A673 (cell line): ENCODE measurements around the gene HMGB1.

Source experiments
- CTCF ChIP-seq: fragments of 300-800, 200-600 bp; sonication (generic); conservative IDR thresholded peaks from 2 replicates; pipeline ENCODE4 v1.5.1; 2017; ENCODE audit warnings: low read depth, mild to moderate bottlenecking, antibody characterized with exemption, low read length, moderate library complexity, mixed read lengths
- EZH2 ChIP-seq: fragments of 200-600 bp; sonication (generic); IDR thresholded peaks from 2 replicates; pipeline ENCODE4 v1.6.1; 2017; ENCODE audit warnings: borderline replicate concordance, low read depth, mild to moderate bottlenecking, mixed read lengths, antibody characterized with exemption, low read length; ENCODE audit not compliant: poor library complexity, severe bottlenecking

- TF ChIP-seq CTCF (no peak), EZH2 (no peak)
Observed at GRCh38 chr13:30429721-30430694, 35.7 kb downstream of the HMGB1 start.
